GM12878 (cell line): ENCODE data around the gene TPP2. TPM values are rescaled to one million over a fixed set of nuclear protein-coding genes. Genes with fewer than 3 reads are reported as not detected.
A peak's percentile ranks its signal among the peaks of the same experiment; 100 is the strongest.

ENCODE experiments used
- ATAC-seq: fragments of 200-7000 bp; cut with Tn5 transposase; 3 replicates; pipeline ENCODE4 v1.9.1; 2020; ENCODE audit warnings: mild to moderate bottlenecking, moderate library complexity
- BruUV-seq: library from RNA; stranded (reverse); fragments of 400-500 nt; replicated peaks from 2 replicates; lab custom pipeline; 2021; lab: Mats Ljungman, UMichigan
- CTCF ChIA-PET: fragments of 300-600 bp; sonication (Branson Sonifier 250); formaldehyde crosslinking; extraction: SDS; loops from one replicate; lab custom pipeline; 2021; ENCODE audit warnings: inconsistent platforms; lab: Yijun Ruan, JAX
- POLR2A ChIA-PET: fragments of 350-600 bp; formaldehyde crosslinking; extraction: SDS; loops from one replicate; lab custom pipeline; 2021; ENCODE audit warnings: inconsistent platforms; lab: Charles Lee
- RAD21 ChIA-PET: fragments of 300-600 bp; sonication (Branson Sonifier 250); formaldehyde crosslinking; loops from one replicate; lab custom pipeline; 2023; ENCODE audit warnings: antibody characterized with exemption; ENCODE audit not compliant: unreplicated experiment; lab: Charles Lee
- SMC1A ChIA-PET: fragments of 300-600 bp; sonication (Branson Sonifier 250); formaldehyde crosslinking; loops from one replicate; lab custom pipeline; 2023; ENCODE audit not compliant: unreplicated experiment, uncharacterized antibody; lab: Charles Lee
- DNase-seq: peaks from one replicate; pipeline ENCODE4 v3.0.0-alpha.2; 2011; ENCODE audit warnings: low read depth, low spot score
- FAIRE-seq: peaks from 3 replicates; lab custom pipeline; 2011; peaks lifted over from hg19 to GRCh38; lab: Jason Lieb, UNC
- H2AFZ ChIP-seq: 2 replicates; pipeline ENCODE4 v1.6.0; 2011; ENCODE audit warnings: low read depth, low read length, control low read depth; ENCODE audit not compliant: control insufficient read depth
- H3K27ac ChIP-seq: 2 replicates; pipeline ENCODE4 v1.5.1; 2011; ENCODE audit warnings: control low read depth; ENCODE audit not compliant: control insufficient read depth, insufficient read depth
- H3K27me3 ChIP-seq, 2 experiments: replicated peaks in 1 of 2; 2 replicates each; pipeline versions ENCODE4 v1.6.0 to v1.6.1; 2011; ENCODE audit warnings: low read length in 1 of 2; ENCODE audit not compliant: control insufficient read depth in 2 of 2, insufficient read depth in 2 of 2
- H3K36me3 ChIP-seq, 2 experiments: 2 replicates each; pipeline ENCODE4 v1.5.1; 2011; ENCODE audit warnings: low read length in 1 of 2; ENCODE audit not compliant: control insufficient read depth in 2 of 2, insufficient read depth in 2 of 2
- H3K4me1 ChIP-seq: 2 replicates; pipeline ENCODE4 v1.6.1; 2011; ENCODE audit warnings: mild to moderate bottlenecking, low read length, moderate library complexity, mixed read lengths; ENCODE audit not compliant: control insufficient read depth, insufficient read depth
- H3K4me2 ChIP-seq: 2 replicates; pipeline ENCODE4 v1.6.0; 2011; ENCODE audit warnings: control low read depth; ENCODE audit not compliant: control insufficient read depth, insufficient read depth
- H3K4me3 ChIP-seq: fragments of 200-600 bp; sonication (generic); 2 replicates; pipeline ENCODE4 v1.5.1; 2016
- H3K79me2 ChIP-seq: 2 replicates; pipeline ENCODE4 v1.6.0; 2011; ENCODE audit warnings: low read length; ENCODE audit not compliant: control insufficient read depth, insufficient read depth
- H3K9ac ChIP-seq: 2 replicates; pipeline ENCODE4 v1.8.0; 2011; ENCODE audit warnings: low read length, control low read depth, mixed read lengths; ENCODE audit not compliant: control insufficient read depth, insufficient read depth
- H3K9me3 ChIP-seq: replicated peaks from 3 replicates; pipeline ENCODE4 v1.5.1; 2011; ENCODE audit warnings: mild to moderate bottlenecking, low read length; ENCODE audit not compliant: control insufficient read depth, insufficient read depth
- H4K20me1 ChIP-seq: 2 replicates; pipeline ENCODE4 v1.6.0; 2011; ENCODE audit not compliant: control insufficient read depth, insufficient read depth
- ASH2L ChIP-seq: fragments of 300-600, 200-600 bp; sonication (generic); IDR thresholded peaks from 2 replicates; pipeline ENCODE4 v1.6.1; 2017; ENCODE audit warnings: low read depth, mild to moderate bottlenecking, borderline replicate concordance
- CBFB ChIP-seq: IDR thresholded peaks from 2 replicates; pipeline ENCODE4 v1.6.1; 2016; ENCODE audit warnings: antibody characterized with exemption, low read depth
- EZH2 ChIP-seq: IDR thresholded peaks from 2 replicates; pipeline ENCODE4 v1.6.1; 2012; ENCODE audit warnings: low read depth, mild to moderate bottlenecking, control low read depth, inconsistent platforms, low read length, borderline replicate concordance; ENCODE audit not compliant: control insufficient read depth
- HDAC2 ChIP-seq: fragments of 200-600 bp; sonication (generic); IDR thresholded peaks from 2 replicates; pipeline ENCODE4 v1.6.1; 2017
- LARP7 ChIP-seq: fragments of 450-650 bp; IDR thresholded peaks from 2 replicates; pipeline ENCODE4 v1.6.1; 2017; ENCODE audit warnings: mild to moderate bottlenecking
- MAX ChIP-seq: IDR thresholded peaks from 2 replicates; pipeline ENCODE4 v1.6.1; 2012; ENCODE audit warnings: low read depth, low read length, improper control_type of control experiment
- MEF2A ChIP-seq: IDR thresholded peaks from 2 replicates; pipeline ENCODE4 v1.6.1; 2011; ENCODE audit warnings: low read depth, mild to moderate bottlenecking, low read length, moderate library complexity; ENCODE audit not compliant: insufficient read depth
- NR2C2 ChIP-seq: IDR thresholded peaks from 2 replicates; pipeline ENCODE4 v1.6.1; 2011; ENCODE audit warnings: borderline replicate concordance, low read depth; ENCODE audit not compliant: control insufficient read depth, insufficient read length
- NR2F1 ChIP-seq: fragments of 450-650 bp; conservative IDR thresholded peaks from 2 replicates; pipeline ENCODE4 v1.6.1; 2017; ENCODE audit warnings: mild to moderate bottlenecking
- PAX5 ChIP-seq: IDR thresholded peaks from 2 replicates; pipeline ENCODE4 v1.6.1; 2011; ENCODE audit warnings: low read depth, low read length, borderline replicate concordance
- POLR2AphosphoS2 ChIP-seq: IDR thresholded peaks from 2 replicates; pipeline ENCODE4 v1.6.1; 2011; ENCODE audit warnings: low read depth, mild to moderate bottlenecking, low read length, improper control_type of control experiment, moderate library complexity
- POLR2AphosphoS5 ChIP-seq: IDR thresholded peaks from 2 replicates; pipeline ENCODE4 v1.6.1; 2011; ENCODE audit warnings: mild to moderate bottlenecking, low read length, inconsistent platforms
- RUNX3 ChIP-seq: IDR thresholded peaks from 2 replicates; pipeline ENCODE4 v1.6.1; 2012; ENCODE audit warnings: low read length, inconsistent platforms
- ZNF207 ChIP-seq: fragments of 450-650 bp; IDR thresholded peaks from 2 replicates; pipeline ENCODE4 v1.6.1; 2014; ENCODE audit warnings: antibody characterized with exemption, mild to moderate bottlenecking, borderline replicate concordance
- ZNF622 ChIP-seq: fragments of 450-650 bp; IDR thresholded peaks from 2 replicates; pipeline ENCODE4 v1.6.1; 2017; ENCODE audit warnings: mild to moderate bottlenecking, inconsistent platforms
- WGBS: methylation state at CpG from one replicate; pipeline ENCODE4 v1.1.6; 2016; ENCODE audit warnings: low lambda C conversion rate; ENCODE audit not compliant: insufficient replicate concordance, insufficient coverage; ENCODE audit errors: missing lambda C conversion rate; 5-methylcytosine and 5-hydroxymethylcytosine counted together
- in situ Hi-C: fragments of 300-500 bp; cut with MboI; formaldehyde crosslinking; loops from 9 replicates; pipeline ENCODE4 v1.14.3; 2018; ENCODE audit warnings: mixed read lengths
- intact Hi-C: fragments of 100-400 bp; cut with micrococcal nuclease; formaldehyde crosslinking; loops from one replicate; pipeline ENCODE4 v1.14.2; 2022; ENCODE audit not compliant: unreplicated experiment
- polyA plus RNA-seq, 11 experiments: library from polyadenylated mRNA; depleted of rRNA in 4 of 11; unstranded in 6 of 11; stranded (reverse) in 5 of 11; fragments of >200 nt; fragmentation: Nextera tagmentation in 4 of 11; fragmentation: Illumina TruSeq in 1 of 11; extraction: Ambion mirVana in 4 of 11; extraction: Trizol in 1 of 11; gene quantifications; 1 replicate in 1 of 11; 2 replicates in 10 of 11; pipeline versions ENCODE4 v1.2.1 to v1.2.3, GENCODE V29; 2011 to 2016; ENCODE audit warnings: inconsistent platforms in 2 of 11, missing spikeins in 2 of 11, low read depth in 1 of 11
- total RNA-seq, 4 experiments: library from RNA; depleted of rRNA in 3 of 4; stranded (reverse); fragments of >200 nt in 3 of 4; fragmentation: Illumina TruSeq in 1 of 4; extraction: Trizol in 1 of 4; gene quantifications; 2 replicates each; pipeline versions ENCODE4 v1.2.1 to v1.2.3, GENCODE V29; 2013 to 2021
- TF ChIP-seq, protein P1 (sequence below): fragments of 450-650 bp; IDR thresholded peaks from 2 replicates; pipeline ENCODE4 v1.6.1; 2017; ENCODE audit warnings: mild to moderate bottlenecking
- TF ChIP-seq, protein P2 (sequence below): IDR thresholded peaks from 2 replicates; pipeline ENCODE4 v1.6.1; 2011; ENCODE audit warnings: low read depth, mild to moderate bottlenecking, low read length, moderate library complexity, borderline replicate concordance; ENCODE audit errors: extremely low read depth
- TF ChIP-seq, protein P3 (sequence below): IDR thresholded peaks from 2 replicates; pipeline ENCODE4 v1.6.1; 2011; ENCODE audit warnings: borderline replicate concordance, low read depth, mild to moderate bottlenecking, moderate library complexity, low read length; ENCODE audit not compliant: insufficient read depth, poor library complexity, severe bottlenecking

TPP2 gene
- total and polyA plus RNA-seq, 10 of the 15 experiments (the other 5 are each of a cell fraction or from before 2014, with no cell fraction given): 18.4 to 82.3 (median 55.4) TPM

GRCh38 chr13:102597029-102597961 is 509 bp downstream of the TPP2 start:
- Histone ChIP-seq H3K4me1 (no peaks in the 10 kb centered on the region; the same call in 1 of the 2 replicates), H3K79me2 (peaks cover 71% of the 10 kb centered on the region), H2AFZ (peak overlapping the region; percentile 62), H4K20me1 (no peaks in the 10 kb centered on the region), H3K4me3 (peak overlapping the region; percentile 77), H3K36me3 (no peaks in the 10 kb centered on the region; a peak in 1 of 4 replicates), H3K4me2 (peak overlapping the region; percentile 63), H3K27ac (peak overlapping the region; percentile 99), H3K9ac (peak overlapping the region; percentile 100), H3K27me3 (no peaks in the 10 kb centered on the region), H3K9me3 (no peaks in the 10 kb centered on the region)
- in situ Hi-C loops (loop anchor here (5.0 to 25.0 kb wide), 2 partner anchors 250 to 540 kb away; partner anchors contain the start of gene ERCC5), intact Hi-C loops (loop anchor here (2.0 to 10.0 kb wide), 2 partner anchors 176 to 538 kb away; partner anchors contain the start of gene TEX30)
- no TSS peak for BruUV-seq
- FAIRE-seq: no peak
- CTCF ChIA-PET: interaction anchor here (0.9 to 11.5 kb wide), 3 partner anchors 203 to 249 kb away, joined by 3 to 106 read pairs (median 21); partner anchors contain the start of gene ERCC5
- under 1% methylated on average over 36 of the region's 67 CpGs for WGBS
- peak; percentile 15 for ATAC-seq
- DNase-seq: no peak
- POLR2A ChIA-PET: interaction anchor here (0.6 to 8.2 kb wide), 6 partner anchors 8 to 678 kb away, joined by 3 to 81 read pairs (median 4); partner anchors contain the start of gene ERCC5
- RAD21 ChIA-PET: interaction anchor here (1.7 to 4.1 kb wide), 2 partner anchors 172 to 249 kb away, joined by 5 to 32 read pairs; partner anchors contain the start of gene ERCC5
- SMC1A ChIA-PET: interaction anchor here (0.7 to 8.0 kb wide), 5 partner anchors 127 to 248 kb away, joined by 3 to 53 read pairs (median 4); partner anchors contain the start of genes ERCC5 and TEX30
- TF ChIP-seq, protein P1, sequence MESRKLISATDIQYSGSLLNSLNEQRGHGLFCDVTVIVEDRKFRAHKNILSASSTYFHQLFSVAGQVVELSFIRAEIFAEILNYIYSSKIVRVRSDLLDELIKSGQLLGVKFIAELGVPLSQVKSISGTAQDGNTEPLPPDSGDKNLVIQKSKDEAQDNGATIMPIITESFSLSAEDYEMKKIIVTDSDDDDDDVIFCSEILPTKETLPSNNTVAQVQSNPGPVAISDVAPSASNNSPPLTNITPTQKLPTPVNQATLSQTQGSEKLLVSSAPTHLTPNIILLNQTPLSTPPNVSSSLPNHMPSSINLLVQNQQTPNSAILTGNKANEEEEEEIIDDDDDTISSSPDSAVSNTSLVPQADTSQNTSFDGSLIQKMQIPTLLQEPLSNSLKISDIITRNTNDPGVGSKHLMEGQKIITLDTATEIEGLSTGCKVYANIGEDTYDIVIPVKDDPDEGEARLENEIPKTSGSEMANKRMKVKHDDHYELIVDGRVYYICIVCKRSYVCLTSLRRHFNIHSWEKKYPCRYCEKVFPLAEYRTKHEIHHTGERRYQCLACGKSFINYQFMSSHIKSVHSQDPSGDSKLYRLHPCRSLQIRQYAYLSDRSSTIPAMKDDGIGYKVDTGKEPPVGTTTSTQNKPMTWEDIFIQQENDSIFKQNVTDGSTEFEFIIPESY: no peak
- TF ChIP-seq HDAC2 (no peak), NR2C2 (no peak), ASH2L (no peak), PAX5 (no peak), EZH2 (no peak), MEF2A (peak; percentile 53; the same call in 1 of the 2 replicates), LARP7 (peak; percentile 64), CBFB (no peak), NR2F1 (peak; percentile 7; the same call in 1 of the 2 replicates), RUNX3 (peak; percentile 70), POLR2AphosphoS5 (no peak), MAX (no peak), POLR2AphosphoS2 (no peak; the same call in 1 of the 2 replicates), ZNF207 (no peak), ZNF622 (no peak)
- TF ChIP-seq, protein P2, sequence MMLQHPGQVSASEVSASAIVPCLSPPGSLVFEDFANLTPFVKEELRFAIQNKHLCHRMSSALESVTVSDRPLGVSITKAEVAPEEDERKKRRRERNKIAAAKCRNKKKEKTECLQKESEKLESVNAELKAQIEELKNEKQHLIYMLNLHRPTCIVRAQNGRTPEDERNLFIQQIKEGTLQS: no peak
- TF ChIP-seq, protein P3, sequence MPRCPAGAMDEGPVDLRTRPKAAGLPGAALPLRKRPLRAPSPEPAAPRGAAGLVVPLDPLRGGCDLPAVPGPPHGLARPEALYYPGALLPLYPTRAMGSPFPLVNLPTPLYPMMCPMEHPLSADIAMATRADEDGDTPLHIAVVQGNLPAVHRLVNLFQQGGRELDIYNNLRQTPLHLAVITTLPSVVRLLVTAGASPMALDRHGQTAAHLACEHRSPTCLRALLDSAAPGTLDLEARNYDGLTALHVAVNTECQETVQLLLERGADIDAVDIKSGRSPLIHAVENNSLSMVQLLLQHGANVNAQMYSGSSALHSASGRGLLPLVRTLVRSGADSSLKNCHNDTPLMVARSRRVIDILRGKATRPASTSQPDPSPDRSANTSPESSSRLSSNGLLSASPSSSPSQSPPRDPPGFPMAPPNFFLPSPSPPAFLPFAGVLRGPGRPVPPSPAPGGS: no peak
